Stimulated activated CD4-positive, alpha-beta T cell treated with anti-CD3 and anti-CD28 coated beads, TNF-alpha, amount 100 ng/mL, for 24 hours (primary cell): ENCODE results near the gene GPC4.

Experiments
- DNase-seq, 3 experiments: peaks; one replicate each; pipeline ENCODE4 v3.0.0-alpha.2; 2020; ENCODE audit warnings: low read depth in 3 of 3

GPC4 gene

GRCh38 chrX:133415276-133416105, at the start of gene GPC4:
TSS of gene GPC4 (minus strand) at chrX:133415489. CDS start at chrX:133414965, 524 bp downstream.
- no peak for DNase-seq

- no peak for DNase-seq
These were observed 45.9 kb upstream of the GPC4 start for GRCh38 chrX:133461231-133461630.

- DNase-seq, result no peak
These were observed 39.6 kb upstream of the GPC4 start for GRCh38 chrX:133454924-133455323.

GRCh38 chrX:133454491-133454914, 39.2 kb upstream of the GPC4 start:
- no peak for DNase-seq

- no peak for DNase-seq
These were observed 33.3 kb upstream of the GPC4 start for GRCh38 chrX:133448512-133449076.

GRCh38 chrX:133444952-133445831, 29.9 kb upstream of the GPC4 start:
- DNase-seq, result no peak

GRCh38 chrX:133444196-133444595, 28.9 kb upstream of the GPC4 start:
- DNase-seq, result no peak

GRCh38 chrX:133440797-133441163, 25.5 kb upstream of the GPC4 start:
- no peak for DNase-seq

- DNase-seq, result no peak
These were observed 24.9 kb upstream of the GPC4 start for GRCh38 chrX:133440081-133440796.

- DNase-seq, result no peak
These were observed 22.5 kb upstream of the GPC4 start for GRCh38 chrX:133437766-133438165.

GRCh38 chrX:133437356-133437755, 22.1 kb upstream of the GPC4 start:
- DNase-seq, result no peak

- DNase-seq, result no peak
These were observed 20.3 kb upstream of the GPC4 start for GRCh38 chrX:133435544-133436124.

- no peak for DNase-seq
These were observed 19.0 kb upstream of the GPC4 start for GRCh38 chrX:133434197-133434820.

GRCh38 chrX:133419911-133420310, 4.6 kb upstream of the GPC4 start:
- DNase-seq, result no peak

GRCh38 chrX:133418588-133418987, 3.3 kb upstream of the GPC4 start:
- DNase-seq, result no peak

GRCh38 chrX:133417364-133417763, 2.1 kb upstream of the GPC4 start:
- no peak for DNase-seq

- DNase-seq, result no peak
These were observed 648 bp downstream of the GPC4 start for GRCh38 chrX:133414406-133415275.

GRCh38 chrX:133413218-133413925, 1.9 kb downstream of the GPC4 start:
- DNase-seq, result no peak

- DNase-seq, result no peak
These were observed 2.6 kb downstream of the GPC4 start for GRCh38 chrX:133412665-133413064.
